Measurements from ENCODE around the gene SYTL5.

The SYTL5 gene

GRCh38 chrX:38103857-38104812 is 97.8 kb downstream of the SYTL5 start:
- TF ChIP-seq REST (IDR thresholded peaks at IDR 0.05; ENCODE audit: low read depth) (no peak), CREB1 (IDR thresholded peaks at IDR 0.05; ENCODE audit: low read depth) (no peak), TAF1 (IDR thresholded peaks at IDR 0.05; ENCODE audit: low read depth) (no peak), YY1 (IDR thresholded peaks at IDR 0.05; ENCODE audit: low read depth) (no peak), USF1 (IDR thresholded peaks at IDR 0.05) (no peak)

- no peak for TF ChIP-seq YY1 (IDR thresholded peaks at IDR 0.05; ENCODE audit: low read depth)
Measured at GRCh38 chrX:38105216-38105725, 98.9 kb downstream of the SYTL5 start.

GRCh38 chrX:38106991-38107655 is 100.8 kb downstream of the SYTL5 start:
- TF ChIP-seq MAX (IDR thresholded peaks at IDR 0.05): no peak
- no peak for TF ChIP-seq CREB1 (IDR thresholded peaks at IDR 0.05; ENCODE audit: low read depth)

GRCh38 chrX:38108364-38108763 is 102.0 kb downstream of the SYTL5 start:
- TF ChIP-seq USF1 (IDR thresholded peaks at IDR 0.05): no peak
- no peak for TF ChIP-seq REST (IDR thresholded peaks at IDR 0.05; ENCODE audit: low read depth)
- TF ChIP-seq NFIC (IDR thresholded peaks at IDR 0.05): no peak
- no peak for TF ChIP-seq FOXM1 (IDR thresholded peaks at IDR 0.05; ENCODE audit: borderline replicate concordance, low read depth)

- TF ChIP-seq MAX (IDR thresholded peaks at IDR 0.05): no peak
- TF ChIP-seq CEBPB (IDR thresholded peaks at IDR 0.05): no peak
- no peak for TF ChIP-seq EP300 (IDR thresholded peaks at IDR 0.05; ENCODE audit: borderline replicate concordance)
- TF ChIP-seq NFIC (IDR thresholded peaks at IDR 0.05): no peak
- no peak for TF ChIP-seq FOXM1 (IDR thresholded peaks at IDR 0.05; ENCODE audit: borderline replicate concordance, low read depth)
- no peak for TF ChIP-seq CREB1 (IDR thresholded peaks at IDR 0.05; ENCODE audit: low read depth)
- no peak for TF ChIP-seq TCF12 (IDR thresholded peaks at IDR 0.05; ENCODE audit: low read depth)
- no peak for TF ChIP-seq TAF1 (IDR thresholded peaks at IDR 0.05; ENCODE audit: low read depth)
- no peak for TF ChIP-seq REST (IDR thresholded peaks at IDR 0.05; ENCODE audit: low read depth)
- TF ChIP-seq USF1 (IDR thresholded peaks at IDR 0.05): no peak
- TF ChIP-seq RAD21 (IDR thresholded peaks at IDR 0.05; ENCODE audit: low read depth): no peak
- no peak for TF ChIP-seq TEAD4 (IDR thresholded peaks at IDR 0.05)
- TF ChIP-seq ZBTB7A (IDR thresholded peaks at IDR 0.05; ENCODE audit: low read depth): no peak
- TF ChIP-seq YY1 (IDR thresholded peaks at IDR 0.05; ENCODE audit: low read depth): no peak
- TF ChIP-seq EGR1 (IDR thresholded peaks at IDR 0.05): no peak
Measured at GRCh38 chrX:38109042-38109898, 102.9 kb downstream of the SYTL5 start.

Measured in Ishikawa (cell line).